Sigmoid colon (tissue), 7 donors: ENCODE data around the gene KCND3. TPM values are rescaled to one million over a fixed set of nuclear protein-coding genes. Genes with fewer than 3 reads are reported as not detected.
A peak's percentile ranks its signal among the peaks of the same experiment; 100 is the strongest.
"Not testable (repeated sequence)": the region's sequence is repeated elsewhere in the genome, so short reads cannot be mapped to it uniquely, and the experiment has no call there.

ENCODE experiments used
- DNase-seq: peaks from one replicate; pipeline ENCODE4 v3.0.0-alpha.2; 2019
- H3K27ac ChIP-seq, 4 donors: fragments of 200-600 bp; sonication (generic); one replicate each; pipeline ENCODE4 v1.5.1; 2016 to 2019; ENCODE audit warnings: mild to moderate bottlenecking in 1 of 4
- H3K27me3 ChIP-seq, 3 donors: fragments of 200-600 bp; sonication (generic); one replicate each; pipeline ENCODE4 v1.5.1; 2019; ENCODE audit warnings: mild to moderate bottlenecking in 1 of 3
- H3K36me3 ChIP-seq, 4 donors: fragments of 200-600 bp; sonication (generic); one replicate each; pipeline ENCODE4 v1.5.1; 2016 to 2019
- H3K4me1 ChIP-seq, 4 donors: fragments of 200-600 bp; sonication (generic); one replicate each; pipeline ENCODE4 v1.5.1; 2017 to 2019
- H3K4me3 ChIP-seq, 4 donors: fragments of 200-600 bp; sonication (generic); one replicate each; pipeline ENCODE4 v1.5.1; 2017 to 2019; ENCODE audit warnings: mild to moderate bottlenecking in 2 of 4, moderate library complexity in 1 of 4
- H3K9me3 ChIP-seq, 4 donors: fragments of 200-600 bp in 3 of 4; sonication (generic) in 3 of 4; one replicate each; pipeline versions ENCODE4 v1.5.1 to v1.6.1; 2013 to 2019
- EP300 ChIP-seq, 4 donors: sonication (generic); formaldehyde crosslinking; IDR thresholded peaks; one replicate each; pipeline ENCODE4 v1.6.1; 2017; ENCODE audit warnings: antibody characterized with exemption in 4 of 4
- POLR2A ChIP-seq, 2 donors: fragments of 450-650 bp; IDR thresholded peaks; one replicate each; pipeline ENCODE4 v1.6.1; 2016; ENCODE audit warnings: antibody characterized with exemption in 2 of 2, mild to moderate bottlenecking in 2 of 2, moderate library complexity in 2 of 2
- POLR2AphosphoS5 ChIP-seq, 4 donors: sonication (generic); formaldehyde crosslinking; IDR thresholded peaks; one replicate each; pipeline ENCODE4 v1.6.1; 2017; ENCODE audit warnings: antibody characterized with exemption in 4 of 4
- WGBS, 2 donors: extraction: QIAGEN DNeasy Blood & Tissue Kit; methylation state at CpG; one replicate each; pipeline ENCODE4 v1.1.7; 2013; 5-methylcytosine and 5-hydroxymethylcytosine counted together
- intact Hi-C: fragments of 100-400 bp; cut with DNase I; formaldehyde crosslinking; loops from one replicate; pipeline ENCODE4 v1.15.1; 2023
- polyA plus RNA-seq, 3 donors: library from polyadenylated mRNA; stranded (reverse); fragments of 200-250 nt; gene quantifications; one replicate each; pipeline ENCODE4 v1.2.3, GENCODE V29; 2013
- total RNA-seq, 4 donors: library from RNA; depleted of rRNA; stranded (reverse); fragments of >200 nt; gene quantifications; one replicate each; pipeline ENCODE4 v1.1.0, GENCODE V29; 2016
- TF ChIP-seq, protein P1 (sequence below), 4 experiments: fragments of 450-650 bp in 3 of 4; fragments of 200-600 bp in 1 of 4; IDR thresholded peaks; one replicate each; pipeline ENCODE4 v1.5.1; 2016 to 2019; ENCODE audit warnings: antibody characterized with exemption in 4 of 4, mild to moderate bottlenecking in 3 of 4, moderate library complexity in 2 of 4
- donor health status: healthy with polysubstance abuse.
- donor health status: Bipolar disorder and iron deficiency.
- donor health status: healthy.

The KCND3 gene
- total and polyA plus RNA-seq, 7 donors: 0.23 to 18.3 (median 5.9) TPM

DNA sequence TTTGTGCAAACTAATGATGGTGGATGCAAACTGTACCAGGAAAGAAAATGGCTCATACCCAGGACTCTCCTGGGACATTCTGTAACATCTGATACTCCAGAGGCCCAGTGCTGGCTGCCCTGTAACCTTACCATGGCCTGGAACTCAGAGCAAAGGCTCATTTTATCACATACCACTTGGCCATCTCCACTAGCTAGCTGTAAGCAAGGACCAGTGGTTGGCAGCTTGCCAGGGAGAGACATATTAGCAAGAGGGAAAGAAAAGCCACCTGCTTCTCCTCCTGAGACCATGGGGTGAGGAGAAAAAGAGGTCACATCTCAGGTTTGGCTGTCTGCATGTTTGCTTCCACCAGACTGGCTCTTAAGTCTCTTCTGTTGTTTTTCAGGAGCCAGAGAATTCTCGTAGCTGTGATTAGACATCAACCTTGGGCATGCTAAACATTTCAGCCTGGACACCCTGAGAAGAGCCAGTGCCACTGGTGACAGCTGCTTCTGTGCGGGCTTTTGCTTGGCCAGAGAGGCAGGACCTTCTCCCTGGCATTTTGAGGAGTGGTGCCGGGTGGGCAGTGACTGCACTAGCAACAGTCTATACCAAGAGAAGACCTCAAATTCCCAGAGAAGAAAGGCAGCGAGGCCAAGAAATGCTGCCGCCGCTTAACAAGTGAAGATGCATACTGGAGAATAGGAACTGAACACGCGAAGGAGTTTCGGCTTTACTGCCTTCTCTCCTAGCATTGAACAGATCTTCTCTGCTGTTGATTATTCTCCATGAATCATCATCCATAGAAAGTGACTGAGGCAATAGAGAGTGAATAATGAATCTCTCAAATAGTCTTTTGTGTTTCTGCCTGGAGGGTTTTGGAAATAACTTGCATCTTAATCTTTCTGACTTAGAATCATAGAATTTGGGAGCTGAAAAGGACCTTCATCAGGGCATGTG is 243.5 kb downstream of the KCND3 start:
- peak overlapping the region in 3 of 4 donors; percentile 61 to 77 (median 75) for H3K27ac ChIP-seq
- TF ChIP-seq POLR2A (IDR thresholded peaks at IDR 0.05): no peak
- TF ChIP-seq POLR2AphosphoS5 (IDR thresholded peaks at IDR 0.05): peak in 3 of 4 donors; percentile 35 to 76 (median 74)
- TF ChIP-seq EP300 (IDR thresholded peaks at IDR 0.05): no peak
- TF ChIP-seq, protein P1, sequence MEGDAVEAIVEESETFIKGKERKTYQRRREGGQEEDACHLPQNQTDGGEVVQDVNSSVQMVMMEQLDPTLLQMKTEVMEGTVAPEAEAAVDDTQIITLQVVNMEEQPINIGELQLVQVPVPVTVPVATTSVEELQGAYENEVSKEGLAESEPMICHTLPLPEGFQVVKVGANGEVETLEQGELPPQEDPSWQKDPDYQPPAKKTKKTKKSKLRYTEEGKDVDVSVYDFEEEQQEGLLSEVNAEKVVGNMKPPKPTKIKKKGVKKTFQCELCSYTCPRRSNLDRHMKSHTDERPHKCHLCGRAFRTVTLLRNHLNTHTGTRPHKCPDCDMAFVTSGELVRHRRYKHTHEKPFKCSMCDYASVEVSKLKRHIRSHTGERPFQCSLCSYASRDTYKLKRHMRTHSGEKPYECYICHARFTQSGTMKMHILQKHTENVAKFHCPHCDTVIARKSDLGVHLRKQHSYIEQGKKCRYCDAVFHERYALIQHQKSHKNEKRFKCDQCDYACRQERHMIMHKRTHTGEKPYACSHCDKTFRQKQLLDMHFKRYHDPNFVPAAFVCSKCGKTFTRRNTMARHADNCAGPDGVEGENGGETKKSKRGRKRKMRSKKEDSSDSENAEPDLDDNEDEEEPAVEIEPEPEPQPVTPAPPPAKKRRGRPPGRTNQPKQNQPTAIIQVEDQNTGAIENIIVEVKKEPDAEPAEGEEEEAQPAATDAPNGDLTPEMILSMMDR (IDR thresholded peaks at IDR 0.05): no peak
- intact Hi-C loops: loop anchor here (5.0 kb wide), 1 partner anchor 134 kb away; no protein-coding TSS in a partner anchor

GRCh38 chr1:111743679-111744101 is 245.8 kb downstream of the KCND3 start:
- Histone ChIP-seq H3K4me1 (peaks cover 0 to 51% (median 32%) of the 10 kb centered on the region in 4 donors), H3K27me3 (no peaks in the 10 kb centered on the region), H3K36me3 (no peaks in the 10 kb centered on the region), H3K4me3 (no peak overlapping the region), H3K27ac (peak overlapping the region in 2 of 4 donors; percentile 24 to 33), H3K9me3 (no peaks in the 10 kb centered on the region)
- intact Hi-C loops: no loop called here
- TF ChIP-seq POLR2A (IDR thresholded peaks at IDR 0.05) (no peak), POLR2AphosphoS5 (IDR thresholded peaks at IDR 0.05) (no peak), EP300 (IDR thresholded peaks at IDR 0.05) (no peak)
- TF ChIP-seq, protein P1 (IDR thresholded peaks at IDR 0.05): no peak
- WGBS, 2 donors: 76 to 80% methylated on average over 3 of the region's 3 CpGs
- DNase-seq: no peak

More for the DNA sequence above, 243.5 kb downstream of the KCND3 start:
- H3K9me3 ChIP-seq: no peaks in the 10 kb centered on the region
- peaks cover 0 to 57% (median 32%) of the 10 kb centered on the region in 4 donors for H3K4me1 ChIP-seq
- H3K4me3 ChIP-seq: no peak overlapping the region
- no peaks in the 10 kb centered on the region for H3K36me3 ChIP-seq
- H3K27me3 ChIP-seq: no peaks in the 10 kb centered on the region
- 91 to 95% methylated on average over 9 of the region's 9 CpGs for WGBS, 2 donors
- DNase-seq: peak; percentile 81

DNA sequence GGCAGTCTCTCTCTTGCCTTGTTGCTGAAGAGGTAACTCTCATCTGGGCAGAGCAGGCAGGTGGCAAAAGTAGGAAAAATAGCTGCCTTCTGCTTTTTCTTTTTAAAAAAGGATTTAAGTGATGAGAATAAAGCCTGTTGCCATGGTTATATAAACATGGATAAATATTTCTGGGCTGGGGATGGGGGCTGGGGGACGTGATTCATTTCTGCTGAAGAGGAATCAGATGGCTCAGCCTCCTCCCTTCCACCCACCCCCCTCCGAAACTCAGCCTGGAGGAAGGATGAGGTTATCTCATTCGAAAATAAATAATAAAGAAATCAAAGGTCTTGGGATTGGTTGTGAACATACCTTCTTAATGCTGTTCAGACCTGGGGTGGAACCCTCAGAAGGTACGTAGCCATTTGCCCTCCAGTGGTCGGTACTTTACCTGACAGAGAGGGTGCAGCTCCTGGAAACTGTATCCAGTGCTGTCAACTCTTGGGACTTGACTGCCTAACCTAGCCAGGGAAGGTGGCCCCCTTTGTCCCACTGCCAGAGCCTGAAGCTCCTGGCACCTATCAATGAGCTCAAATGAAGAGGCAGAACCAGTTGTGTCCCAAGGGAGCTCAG is 246.4 kb downstream of the KCND3 start:
- intact Hi-C loops: no loop called here
- TF ChIP-seq POLR2AphosphoS5 (IDR thresholded peaks at IDR 0.05) (no peak), POLR2A (IDR thresholded peaks at IDR 0.05) (no peak), EP300 (IDR thresholded peaks at IDR 0.05) (no peak)
- TF ChIP-seq, protein P1 (IDR thresholded peaks at IDR 0.05): no peak
- peak overlapping the region in 2 of 4 donors; percentile 24 to 33 for H3K27ac ChIP-seq
- no peak overlapping the region for H3K4me3 ChIP-seq
- peaks cover 0 to 51% (median 38%) of the 10 kb centered on the region in 4 donors for H3K4me1 ChIP-seq
- WGBS, 2 donors: 72 to 81% methylated on average over 5 of the region's 5 CpGs
- no peaks in the 10 kb centered on the region for H3K27me3 ChIP-seq
- DNase-seq: no peak
- H3K9me3 ChIP-seq: no peaks in the 10 kb centered on the region
- no peaks in the 10 kb centered on the region for H3K36me3 ChIP-seq

DNA sequence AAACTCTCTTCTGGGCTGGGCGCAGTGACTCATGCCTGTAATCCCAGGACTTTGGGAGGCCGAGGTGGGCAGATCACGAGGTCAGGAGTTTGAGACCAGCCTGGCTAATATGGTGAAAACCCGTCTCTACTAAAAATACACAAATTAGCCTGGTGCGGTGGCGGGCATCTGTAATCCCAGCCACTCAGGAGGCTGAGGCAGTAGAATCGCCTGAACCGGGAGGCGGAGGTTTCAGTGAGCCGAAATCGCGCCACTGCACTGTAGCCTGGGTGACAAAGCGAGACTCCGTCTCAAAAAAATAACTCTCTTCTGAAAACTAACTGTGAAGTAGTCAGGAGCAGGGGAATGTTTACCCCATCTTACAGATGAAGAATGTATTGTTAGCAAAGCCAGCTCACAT is 247.2 kb downstream of the KCND3 start:
- H3K4me1 ChIP-seq: peaks cover 0 to 56% (median 45%) of the 10 kb centered on the region in 4 donors
- DNase-seq, H3K4me3 ChIP-seq, H3K9me3 ChIP-seq, H3K36me3 ChIP-seq, intact Hi-C loops, H3K27me3 ChIP-seq, H3K27ac ChIP-seq: not testable (repeated sequence)
- WGBS, 2 donors: 96 to 97% methylated on average over 14 of the region's 14 CpGs
